SU-DHL-6 (cell line): ENCODE data around the gene RMDN3.

ENCODE experiments used
- CTCF ChIP-seq: fragments of 200-600 bp; sonication (generic); IDR thresholded peaks from one replicate; pipeline ENCODE4 v1.5.1; 2017; ENCODE audit warnings: antibody characterized with exemption, mild to moderate bottlenecking, low read length, moderate library complexity; ENCODE audit not compliant: insufficient read depth, poor library complexity, severe bottlenecking
- EZH2phosphoT487 ChIP-seq: fragments of 200-600 bp; sonication (generic), shearing (Covaris generic); conservative IDR thresholded peaks from 2 replicates; pipeline ENCODE4 v1.6.1; 2018; ENCODE audit warnings: mild to moderate bottlenecking, antibody characterized with exemption, low read length, moderate library complexity, mixed read lengths

GRCh38 chr15:40739854-40740253, 15.2 kb downstream of the RMDN3 start:
- TF ChIP-seq CTCF (no peak), EZH2phosphoT487 (no peak)
